Mucosa of descending colon (tissue), 3 donors: ENCODE data around the gene MED15. TPM values are rescaled to one million over a fixed set of nuclear protein-coding genes. Genes with fewer than 3 reads are reported as not detected.
A peak's percentile ranks its signal among the peaks of the same experiment; 100 is the strongest.

Source experiments
- ATAC-seq: fragments of 200-7000 bp; cut with Tn5 transposase; one replicate; pipeline ENCODE4 v1.9.1; 2020; ENCODE audit warnings: mild to moderate bottlenecking, moderate library complexity
- DNase-seq, 3 donors: peaks; one replicate each; pipeline ENCODE4 v3.0.0-alpha.2; 2020
- H3K36me3 ChIP-seq: fragments of 200-600 bp; one replicate; pipeline ENCODE4 v1.8.0; 2021; ENCODE audit warnings: low read depth, mild to moderate bottlenecking
- H3K4me1 ChIP-seq: fragments of 200-600 bp; one replicate; pipeline ENCODE4 v1.8.0; 2021; ENCODE audit warnings: low read depth, mild to moderate bottlenecking
- H3K4me3 ChIP-seq: fragments of 200-600 bp; one replicate; pipeline ENCODE4 v1.8.0; 2021; ENCODE audit warnings: mild to moderate bottlenecking
- H3K9me3 ChIP-seq: fragments of 200-600 bp; one replicate; pipeline ENCODE4 v1.8.0; 2021; ENCODE audit warnings: mild to moderate bottlenecking
- CTCF ChIP-seq: fragments of 200-600 bp; IDR thresholded peaks from one replicate; pipeline ENCODE4 v1.8.0; 2022; ENCODE audit warnings: antibody characterized with exemption, mild to moderate bottlenecking
- intact Hi-C, 2 donors: fragments of 100-400 bp; cut with DNase I in 1 of 2; cut with micrococcal nuclease in 1 of 2; formaldehyde crosslinking; loops; one replicate each; pipeline versions ENCODE4 v1.11.0 to v1.11.1; 2022; cut with DNase I, micrococcal nuclease
- total RNA-seq, 3 donors: library from RNA; stranded (reverse); fragmentation: NEBNext Ultra II Directional in 2 of 3; extraction: Animal tissue kit (Norgen Biotek cat#: 25700) in 2 of 3; gene quantifications; one replicate each; pipeline versions ENCODE4 v1.2.1 to v1.2.4, GENCODE V29; 2021 to 2023
- donor health status: DM: no; HTN: no; CAD: no; lungs with moderate emphysema.
- donor health status: DM: no; HTN: no; CAD: no.
- donor health status: DM: no; HTN: yes; CAD: no.

MED15 gene
- total RNA-seq, 3 donors from 2014 or later, result 99.9 to 125 (median 114) TPM

- Histone ChIP-seq H3K4me3 (no peak overlapping the region), H3K4me1 (peaks cover 14% of the 10 kb centered on the region), H3K9me3 (no peaks in the 10 kb centered on the region), H3K36me3 (no peaks in the 10 kb centered on the region)
- intact Hi-C loops, result no loop called here
- no peak for TF ChIP-seq CTCF
- ATAC-seq (no peak), DNase-seq (no peak)
These were observed 17.6 kb downstream of the MED15 start for GRCh38 chr22:20525048-20525447.

- no peak for DNase-seq
- no peaks in the 10 kb centered on the region for H3K9me3 ChIP-seq
- H3K4me3 ChIP-seq, result no peak overlapping the region
- ATAC-seq, result no peak
- no peaks in the 10 kb centered on the region for H3K36me3 ChIP-seq
- intact Hi-C loops, result no loop called here
- TF ChIP-seq CTCF, result no peak
- H3K4me1 ChIP-seq, result peaks cover 25% of the 10 kb centered on the region
These were observed 18.9 kb downstream of the MED15 start for GRCh38 chr22:20526305-20526627.

- H3K4me3 ChIP-seq, result no peak overlapping the region
- H3K9me3 ChIP-seq, result no peaks in the 10 kb centered on the region
- DNase-seq, result no peak
- no peak for TF ChIP-seq CTCF
- H3K36me3 ChIP-seq, result no peaks in the 10 kb centered on the region
- intact Hi-C loops, result no loop called here
- ATAC-seq, result no peak
- H3K4me1 ChIP-seq, result peaks cover 30% of the 10 kb centered on the region
These were observed 19.4 kb downstream of the MED15 start for GRCh38 chr22:20526628-20527355.

GRCh38 chr22:20528405-20528978, 21.1 kb downstream of the MED15 start:
- peaks cover 31% of the 10 kb centered on the region for H3K4me1 ChIP-seq
- DNase-seq, result no peak
- intact Hi-C loops, result no loop called here
- no peaks in the 10 kb centered on the region for H3K9me3 ChIP-seq
- H3K36me3 ChIP-seq, result no peaks in the 10 kb centered on the region
- TF ChIP-seq CTCF, result no peak
- no peak overlapping the region for H3K4me3 ChIP-seq
- no peak for ATAC-seq

- H3K4me3 ChIP-seq, result no peak overlapping the region
- peaks cover 27% of the 10 kb centered on the region for H3K4me1 ChIP-seq
- peak in 2 of 3 donors; percentile 48 to 60 for DNase-seq
- ATAC-seq, result peak; percentile 78
- H3K9me3 ChIP-seq, result no peaks in the 10 kb centered on the region
- no peaks in the 10 kb centered on the region for H3K36me3 ChIP-seq
- intact Hi-C loops, result no loop called here
- no peak for TF ChIP-seq CTCF
These were observed 23.2 kb downstream of the MED15 start for GRCh38 chr22:20530368-20531153.
